K562 (cell line): Measurements from ENCODE around the gene FKBP2. TPM values are rescaled to one million over a fixed set of nuclear protein-coding genes. Genes with fewer than 3 reads are reported as not detected.

Source experiments
- CCNT2 ChIP-seq: IDR thresholded peaks from 2 replicates; pipeline ENCODE4 v1.6.1; 2011; ENCODE audit warnings: borderline replicate concordance, low read depth, mild to moderate bottlenecking, moderate library complexity, mixed read lengths, low read length; ENCODE audit not compliant: insufficient read length; ENCODE audit errors: extremely low read depth
- DPF2 ChIP-seq: fragments of 450-650 bp; IDR thresholded peaks from 2 replicates; pipeline ENCODE4 v1.6.1; 2016
- MEIS2 ChIP-seq: fragments of 450-650 bp; IDR thresholded peaks from 2 replicates; pipeline ENCODE4 v1.6.1; 2014; ENCODE audit warnings: mild to moderate bottlenecking; ENCODE audit not compliant: partially characterized antibody
- NFRKB ChIP-seq: fragments of 450-650 bp; IDR thresholded peaks from 2 replicates; pipeline ENCODE4 v1.6.1; 2016; ENCODE audit warnings: low read depth
- SAFB2 ChIP-seq: fragments of 200-400 bp; formaldehyde crosslinking; IDR thresholded peaks from 2 replicates; pipeline ENCODE4 v1.6.1; 2018; ENCODE audit warnings: borderline replicate concordance, low read length, low read depth, moderate library complexity; ENCODE audit not compliant: severe bottlenecking
- TCF7 ChIP-seq: sonication (generic); IDR thresholded peaks from 2 replicates; pipeline ENCODE4 v1.6.1; 2016; ENCODE audit warnings: antibody characterized with exemption, borderline replicate concordance
- YY1 ChIP-seq, 3 experiments: IDR thresholded peaks; 2 replicates each; pipeline ENCODE4 v1.6.1; 2011; ENCODE audit warnings: low read length in 2 of 3, mild to moderate bottlenecking in 2 of 3, moderate library complexity in 2 of 3, borderline replicate concordance in 1 of 3, control low read depth in 1 of 3, low read depth in 1 of 3; ENCODE audit not compliant: insufficient read depth in 3 of 3, insufficient replicate concordance in 2 of 3, control insufficient read depth in 1 of 3, insufficient read length in 1 of 3; ENCODE audit errors: extremely low read depth in 1 of 3
- ZNF408 ChIP-seq: fragments of 250-450 bp; sonication (Bioruptor Pico); IDR thresholded peaks from 2 replicates; pipeline ENCODE4 v1.4.0; 2020; ENCODE audit warnings: low read depth, mild to moderate bottlenecking, moderate library complexity
- ZNF584 ChIP-seq: fragments of 200-800 bp; sonication (Bioruptor generic); IDR thresholded peaks from 2 replicates; pipeline ENCODE4 v1.6.1; 2016; ENCODE audit warnings: low read depth, mild to moderate bottlenecking, missing genetic modification characterization, missing compliant biosample characterization
- ZSCAN32 ChIP-seq: fragments of 450-650 bp; formaldehyde crosslinking; IDR thresholded peaks from 2 replicates; pipeline ENCODE4 v1.4.0; 2020; ENCODE audit warnings: mild to moderate bottlenecking, moderate library complexity
- polyA plus RNA-seq, 8 experiments: library from polyadenylated mRNA; depleted of rRNA in 4 of 8; stranded (reverse) in 5 of 8; unstranded in 3 of 8; fragments of >200 nt; fragmentation: Nextera tagmentation in 2 of 8; fragmentation: Illumina TruSeq in 1 of 8; extraction: Ambion mirVana in 2 of 8; extraction: Trizol in 1 of 8; gene quantifications; 2 replicates each; pipeline versions ENCODE4 v1.2.1 to v1.2.3, GENCODE V29; 2011 to 2014; ENCODE audit warnings: inconsistent platforms in 1 of 8, missing spikeins in 1 of 8
- total RNA-seq, 7 experiments: library from RNA; depleted of rRNA in 6 of 7; stranded (reverse); fragments of >200 nt in 6 of 7; fragmentation: Illumina TruSeq in 2 of 7; extraction: Trizol in 2 of 7; gene quantifications; 2 replicates each; pipeline versions ENCODE4 v1.2.1 to v1.2.3, GENCODE V29; 2011 to 2021; ENCODE audit warnings: low replicate concordance in 1 of 7
- TF ChIP-seq, protein P1 (sequence below): fragments of 450-650 bp; formaldehyde crosslinking; conservative IDR thresholded peaks from 2 replicates; pipeline ENCODE4 v1.4.0; 2022; ENCODE audit warnings: mild to moderate bottlenecking, missing genetic modification characterization
- TF ChIP-seq, protein P2 (sequence below): fragments of 450-650 bp; IDR thresholded peaks from 2 replicates; pipeline ENCODE4 v1.6.1; 2017; ENCODE audit warnings: mild to moderate bottlenecking, moderate library complexity
- TF ChIP-seq, protein P3 (sequence below): fragments of 450-650 bp; IDR thresholded peaks from one replicate; pipeline ENCODE4 v1.6.1; 2018; ENCODE audit warnings: mild to moderate bottlenecking, moderate library complexity; ENCODE audit not compliant: partially characterized antibody
- TF ChIP-seq, protein P4 (sequence below): fragments of 250-450 bp; sonication (Bioruptor Pico); IDR thresholded peaks from 2 replicates; pipeline ENCODE4 v1.8.0; 2021; ENCODE audit warnings: moderate library complexity, mild to moderate bottlenecking, inconsistent platforms
- TF ChIP-seq, protein P5 (sequence below): fragments of 250-450 bp; sonication (Bioruptor Pico); IDR thresholded peaks from 2 replicates; pipeline ENCODE4 v1.9.0; 2021; ENCODE audit warnings: mild to moderate bottlenecking
- TF ChIP-seq, protein P6 (sequence below): IDR thresholded peaks from 2 replicates; pipeline ENCODE4 v1.6.1; 2011; ENCODE audit warnings: borderline replicate concordance, low read depth, mild to moderate bottlenecking, moderate library complexity, low read length; ENCODE audit not compliant: insufficient read depth, poor library complexity, severe bottlenecking
- TF ChIP-seq, protein P7 (sequence below): fragments of 250-450 bp; sonication (Bioruptor Pico); IDR thresholded peaks from 2 replicates; pipeline ENCODE4 v1.8.0; 2021; ENCODE audit warnings: moderate library complexity, mild to moderate bottlenecking, inconsistent platforms

FKBP2 gene
- total and polyA plus RNA-seq, 9 of the 15 experiments (the other 6 are each of a cell fraction or from before 2014, with no cell fraction given), result 3.5 to 151 (median 58.1) TPM

DNA sequence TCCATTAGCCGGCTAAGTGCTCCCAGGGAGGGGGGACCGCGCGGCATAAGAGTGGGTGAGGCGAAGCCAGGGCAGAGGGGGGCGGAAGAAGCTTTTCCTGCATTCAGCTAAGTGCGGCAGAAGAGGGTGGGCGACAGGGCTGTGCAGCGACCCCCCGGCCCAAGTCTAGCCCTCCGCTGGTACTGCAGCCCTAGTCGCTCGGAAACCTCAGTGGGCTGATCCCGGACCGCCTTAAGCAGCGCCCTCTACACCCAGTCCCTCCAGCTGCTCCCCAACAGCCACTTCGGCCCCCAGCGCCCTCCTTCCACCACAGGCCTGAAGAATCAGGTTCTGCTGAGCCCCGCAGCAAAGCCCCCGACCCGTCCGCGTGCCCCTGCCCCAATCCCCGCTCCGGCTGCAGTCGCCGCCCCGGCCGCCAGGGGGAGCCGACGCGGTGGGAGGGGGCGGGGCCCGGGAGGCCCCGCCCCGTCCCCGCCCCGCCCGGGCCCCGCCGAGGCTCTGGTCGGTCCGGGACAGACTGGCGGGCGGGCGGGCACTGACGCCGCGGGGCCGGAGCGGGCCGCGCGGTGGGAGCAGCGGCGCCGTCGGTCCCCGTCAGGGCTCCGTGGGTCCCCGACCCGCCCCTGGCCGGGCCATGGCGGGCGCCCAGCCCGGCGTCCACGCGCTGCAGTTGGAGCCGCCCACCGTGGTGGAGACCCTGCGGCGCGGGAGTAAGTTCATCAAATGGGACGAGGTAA lies 10.3 kb downstream of the FKBP2 start, which contains the start of gene PLCB3 (continued):
- TF ChIP-seq, protein P1, sequence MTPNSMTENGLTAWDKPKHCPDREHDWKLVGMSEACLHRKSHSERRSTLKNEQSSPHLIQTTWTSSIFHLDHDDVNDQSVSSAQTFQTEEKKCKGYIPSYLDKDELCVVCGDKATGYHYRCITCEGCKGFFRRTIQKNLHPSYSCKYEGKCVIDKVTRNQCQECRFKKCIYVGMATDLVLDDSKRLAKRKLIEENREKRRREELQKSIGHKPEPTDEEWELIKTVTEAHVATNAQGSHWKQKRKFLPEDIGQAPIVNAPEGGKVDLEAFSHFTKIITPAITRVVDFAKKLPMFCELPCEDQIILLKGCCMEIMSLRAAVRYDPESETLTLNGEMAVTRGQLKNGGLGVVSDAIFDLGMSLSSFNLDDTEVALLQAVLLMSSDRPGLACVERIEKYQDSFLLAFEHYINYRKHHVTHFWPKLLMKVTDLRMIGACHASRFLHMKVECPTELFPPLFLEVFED (CRISPR knock-in tag), result no peak
- TF ChIP-seq, protein P2, sequence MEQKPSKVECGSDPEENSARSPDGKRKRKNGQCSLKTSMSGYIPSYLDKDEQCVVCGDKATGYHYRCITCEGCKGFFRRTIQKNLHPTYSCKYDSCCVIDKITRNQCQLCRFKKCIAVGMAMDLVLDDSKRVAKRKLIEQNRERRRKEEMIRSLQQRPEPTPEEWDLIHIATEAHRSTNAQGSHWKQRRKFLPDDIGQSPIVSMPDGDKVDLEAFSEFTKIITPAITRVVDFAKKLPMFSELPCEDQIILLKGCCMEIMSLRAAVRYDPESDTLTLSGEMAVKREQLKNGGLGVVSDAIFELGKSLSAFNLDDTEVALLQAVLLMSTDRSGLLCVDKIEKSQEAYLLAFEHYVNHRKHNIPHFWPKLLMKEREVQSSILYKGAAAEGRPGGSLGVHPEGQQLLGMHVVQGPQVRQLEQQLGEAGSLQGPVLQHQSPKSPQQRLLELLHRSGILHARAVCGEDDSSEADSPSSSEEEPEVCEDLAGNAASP, result no peak
- TF ChIP-seq, protein P3, sequence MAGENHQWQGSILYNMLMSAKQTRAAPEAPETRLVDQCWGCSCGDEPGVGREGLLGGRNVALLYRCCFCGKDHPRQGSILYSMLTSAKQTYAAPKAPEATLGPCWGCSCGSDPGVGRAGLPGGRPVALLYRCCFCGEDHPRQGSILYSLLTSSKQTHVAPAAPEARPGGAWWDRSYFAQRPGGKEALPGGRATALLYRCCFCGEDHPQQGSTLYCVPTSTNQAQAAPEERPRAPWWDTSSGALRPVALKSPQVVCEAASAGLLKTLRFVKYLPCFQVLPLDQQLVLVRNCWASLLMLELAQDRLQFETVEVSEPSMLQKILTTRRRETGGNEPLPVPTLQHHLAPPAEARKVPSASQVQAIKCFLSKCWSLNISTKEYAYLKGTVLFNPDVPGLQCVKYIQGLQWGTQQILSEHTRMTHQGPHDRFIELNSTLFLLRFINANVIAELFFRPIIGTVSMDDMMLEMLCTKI, result no peak
- TF ChIP-seq ZNF408 (CRISPR knock-in tag) (no peak), ZNF584 (CRISPR knock-in tag) (no peak), YY1 (IDR thresholded peaks at IDR 0.05; ENCODE audit: borderline replicate concordance in 1 of 3, control insufficient read depth in 1 of 3, extremely low read depth in 1 of 3, insufficient read depth in 3 of 3, insufficient read length in 1 of 3, insufficient replicate concordance in 2 of 3, low read depth in 1 of 3, low read length in 2 of 3) (peak in 2 of 3 experiments; percentile 46 to 65), SAFB2 (no peak), DPF2 (no peak; the same call in 1 of the 2 replicates), NFRKB (no peak), TCF7 (no peak), ZSCAN32 (no peak), MEIS2 (no peak), CCNT2 (peak; percentile 66)
- TF ChIP-seq, protein P4, sequence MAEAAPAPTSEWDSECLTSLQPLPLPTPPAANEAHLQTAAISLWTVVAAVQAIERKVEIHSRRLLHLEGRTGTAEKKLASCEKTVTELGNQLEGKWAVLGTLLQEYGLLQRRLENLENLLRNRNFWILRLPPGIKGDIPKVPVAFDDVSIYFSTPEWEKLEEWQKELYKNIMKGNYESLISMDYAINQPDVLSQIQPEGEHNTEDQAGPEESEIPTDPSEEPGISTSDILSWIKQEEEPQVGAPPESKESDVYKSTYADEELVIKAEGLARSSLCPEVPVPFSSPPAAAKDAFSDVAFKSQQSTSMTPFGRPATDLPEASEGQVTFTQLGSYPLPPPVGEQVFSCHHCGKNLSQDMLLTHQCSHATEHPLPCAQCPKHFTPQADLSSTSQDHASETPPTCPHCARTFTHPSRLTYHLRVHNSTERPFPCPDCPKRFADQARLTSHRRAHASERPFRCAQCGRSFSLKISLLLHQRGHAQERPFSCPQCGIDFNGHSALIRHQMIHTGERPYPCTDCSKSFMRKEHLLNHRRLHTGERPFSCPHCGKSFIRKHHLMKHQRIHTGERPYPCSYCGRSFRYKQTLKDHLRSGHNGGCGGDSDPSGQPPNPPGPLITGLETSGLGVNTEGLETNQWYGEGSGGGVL (CRISPR knock-in tag), result no peak
- TF ChIP-seq, protein P5, sequence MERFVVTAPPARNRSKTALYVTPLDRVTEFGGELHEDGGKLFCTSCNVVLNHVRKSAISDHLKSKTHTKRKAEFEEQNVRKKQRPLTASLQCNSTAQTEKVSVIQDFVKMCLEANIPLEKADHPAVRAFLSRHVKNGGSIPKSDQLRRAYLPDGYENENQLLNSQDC (CRISPR knock-in tag), result no peak
- TF ChIP-seq, protein P6, sequence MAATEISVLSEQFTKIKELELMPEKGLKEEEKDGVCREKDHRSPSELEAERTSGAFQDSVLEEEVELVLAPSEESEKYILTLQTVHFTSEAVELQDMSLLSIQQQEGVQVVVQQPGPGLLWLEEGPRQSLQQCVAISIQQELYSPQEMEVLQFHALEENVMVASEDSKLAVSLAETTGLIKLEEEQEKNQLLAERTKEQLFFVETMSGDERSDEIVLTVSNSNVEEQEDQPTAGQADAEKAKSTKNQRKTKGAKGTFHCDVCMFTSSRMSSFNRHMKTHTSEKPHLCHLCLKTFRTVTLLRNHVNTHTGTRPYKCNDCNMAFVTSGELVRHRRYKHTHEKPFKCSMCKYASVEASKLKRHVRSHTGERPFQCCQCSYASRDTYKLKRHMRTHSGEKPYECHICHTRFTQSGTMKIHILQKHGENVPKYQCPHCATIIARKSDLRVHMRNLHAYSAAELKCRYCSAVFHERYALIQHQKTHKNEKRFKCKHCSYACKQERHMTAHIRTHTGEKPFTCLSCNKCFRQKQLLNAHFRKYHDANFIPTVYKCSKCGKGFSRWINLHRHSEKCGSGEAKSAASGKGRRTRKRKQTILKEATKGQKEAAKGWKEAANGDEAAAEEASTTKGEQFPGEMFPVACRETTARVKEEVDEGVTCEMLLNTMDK, result peak; percentile 72
- TF ChIP-seq, protein P7, sequence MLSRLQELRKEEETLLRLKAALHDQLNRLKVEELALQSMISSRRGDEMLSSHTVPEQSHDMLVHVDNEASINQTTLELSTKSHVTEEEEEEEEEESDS (CRISPR knock-in tag), result no peak
